Measurements from ENCODE around the gene NAPG.
"Not testable (repeated sequence)": the region's sequence is repeated elsewhere in the genome, so short reads cannot be mapped to it uniquely, and the experiment has no call there.

The NAPG gene

DNA sequence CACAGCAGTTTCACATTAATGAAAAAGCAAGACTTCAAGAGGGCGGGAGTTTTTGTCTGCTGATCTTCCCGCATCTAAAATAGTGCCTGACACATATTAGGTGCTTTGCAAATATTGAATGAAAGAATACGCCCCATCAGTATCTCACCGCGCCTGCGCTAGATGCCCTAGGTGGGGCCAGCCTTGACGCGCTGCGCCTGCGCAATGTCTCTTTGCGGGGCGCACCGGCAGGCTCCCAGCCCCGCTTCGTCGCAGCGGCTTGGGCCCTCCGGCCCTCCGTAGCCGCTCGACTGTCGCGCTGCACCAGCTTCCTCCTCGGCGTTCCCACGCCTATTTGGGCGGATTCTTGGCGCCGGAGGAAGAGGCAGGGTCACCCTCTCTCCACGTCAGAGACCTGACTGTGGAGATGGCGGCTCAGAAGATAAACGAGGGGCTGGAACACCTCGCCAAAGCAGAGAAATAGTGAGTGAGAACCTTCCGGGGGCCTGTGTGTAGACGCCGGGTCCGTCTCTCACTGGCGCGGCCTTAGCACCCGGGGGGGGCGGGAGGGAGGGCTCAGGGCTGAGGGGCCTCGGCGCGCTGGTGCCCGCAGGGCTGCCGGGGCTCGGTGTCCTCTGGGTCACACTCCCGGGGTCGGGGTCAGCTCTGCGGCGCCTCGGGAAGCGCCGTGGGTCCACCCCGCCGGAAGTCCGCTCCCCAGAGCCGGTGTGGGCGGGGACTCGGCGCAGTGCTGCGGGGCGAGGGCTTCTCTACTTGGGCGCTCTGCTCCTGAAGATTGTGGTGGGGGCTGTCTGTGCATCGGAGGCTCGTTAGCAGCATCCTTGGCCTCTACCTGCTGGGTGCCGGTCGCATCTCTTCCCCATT is at the start of gene NAPG:
Gene NAPG, plus strand, starts transcription at position 331 of the 864 bp plus-strand sequence. Its CDS starts 76 bp downstream, at position 407.
- peak; percentile 91 for DNase-seq

DNA sequence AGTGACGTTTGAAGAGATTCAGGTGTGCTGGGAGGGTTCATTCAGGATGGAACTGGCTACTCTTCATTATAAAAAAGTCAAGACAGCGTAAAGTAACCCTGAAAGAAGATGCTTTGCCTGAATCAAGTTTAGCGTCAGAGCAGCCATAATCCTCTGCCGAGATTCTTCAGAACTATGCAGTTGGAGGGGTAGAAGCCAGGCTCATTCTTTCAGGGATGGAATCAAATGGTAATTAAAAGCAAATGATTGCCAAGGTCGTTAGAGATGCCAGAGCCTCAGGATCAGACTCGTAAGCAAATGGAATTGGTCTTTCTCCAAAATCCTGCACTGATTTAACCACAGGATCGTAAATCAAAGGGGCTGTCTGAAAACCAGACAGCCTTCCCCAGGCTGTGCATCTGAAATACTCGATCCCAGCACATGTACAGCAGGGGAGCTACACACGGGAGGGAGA is 49.5 kb upstream of the NAPG start:
- no peak for DNase-seq

DNA sequence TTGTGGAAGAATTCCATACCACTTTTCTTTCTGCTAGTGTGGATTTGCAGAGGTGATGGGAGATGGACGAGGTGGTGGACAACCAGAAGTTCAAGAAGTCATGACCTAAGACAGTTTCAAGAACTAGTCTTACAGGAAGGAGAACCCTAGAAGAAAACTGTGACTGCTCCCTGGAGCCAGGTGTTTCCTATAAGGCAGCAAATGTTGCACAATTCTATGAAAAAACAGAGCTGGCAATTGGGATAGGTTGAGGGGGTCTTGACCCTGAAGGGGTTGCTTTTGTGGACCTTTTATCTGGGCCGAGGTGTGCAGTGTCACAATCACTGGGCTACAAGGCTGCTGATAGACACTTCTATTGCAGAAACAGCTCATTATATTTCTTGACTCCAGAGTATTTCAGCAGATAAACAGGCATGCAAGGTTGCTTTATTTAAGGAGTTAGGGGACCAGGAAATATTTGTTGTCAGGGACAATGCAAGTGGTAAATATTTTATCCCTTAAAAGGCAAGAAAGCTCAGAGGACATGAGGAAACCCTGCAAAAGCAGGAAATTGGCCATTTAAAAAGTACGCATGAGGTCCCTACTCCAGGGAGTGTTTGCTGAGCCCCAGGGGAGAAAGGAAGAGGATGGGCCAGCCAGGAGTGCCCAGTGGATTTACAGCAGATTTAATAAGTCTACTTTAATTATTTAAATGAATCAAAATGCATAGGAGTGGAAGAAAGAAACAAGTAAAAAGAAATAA is 48.5 kb upstream of the NAPG start:
- DNase-seq: no peak

DNA sequence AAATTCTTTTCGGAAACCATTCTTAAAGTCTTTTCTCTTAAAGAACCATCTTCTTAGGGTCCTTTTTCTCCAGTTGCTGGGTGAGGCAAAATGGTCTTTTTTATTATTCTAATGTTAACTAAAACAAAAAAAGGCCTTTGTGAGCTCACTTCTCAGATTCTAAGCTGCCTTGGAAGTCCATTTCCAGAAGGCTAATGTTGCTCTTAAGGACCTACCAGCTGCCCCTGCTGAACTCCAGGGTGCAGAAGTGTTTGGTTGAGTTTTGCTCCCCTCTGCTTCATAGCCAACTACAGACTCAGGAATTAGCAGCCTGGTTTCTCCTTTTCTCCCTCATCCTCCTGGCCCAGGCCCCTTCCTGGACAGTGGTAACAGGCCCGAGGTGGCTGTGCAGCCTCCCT is 48.0 kb upstream of the NAPG start:
- DNase-seq: no peak

DNA sequence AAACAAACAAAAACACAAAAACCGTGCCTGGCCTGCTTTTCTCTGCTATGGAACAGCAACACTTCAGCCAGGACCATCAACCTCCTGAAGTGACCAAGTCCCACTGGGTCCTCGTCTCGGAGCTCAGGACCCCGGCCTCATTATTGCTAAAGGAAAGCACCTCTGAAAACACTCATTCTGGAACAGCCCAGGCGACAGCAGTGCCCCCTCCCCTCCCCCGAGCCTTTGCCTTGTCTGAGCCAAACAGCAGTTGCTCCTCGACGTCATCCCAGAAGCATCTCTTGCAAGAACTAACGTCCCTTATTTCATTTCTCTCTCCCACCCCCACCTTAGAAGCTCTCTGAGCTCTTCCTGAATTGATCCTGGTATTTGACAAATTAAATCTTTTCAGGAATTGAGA is 44.0 kb upstream of the NAPG start:
- no peak for DNase-seq

DNA sequence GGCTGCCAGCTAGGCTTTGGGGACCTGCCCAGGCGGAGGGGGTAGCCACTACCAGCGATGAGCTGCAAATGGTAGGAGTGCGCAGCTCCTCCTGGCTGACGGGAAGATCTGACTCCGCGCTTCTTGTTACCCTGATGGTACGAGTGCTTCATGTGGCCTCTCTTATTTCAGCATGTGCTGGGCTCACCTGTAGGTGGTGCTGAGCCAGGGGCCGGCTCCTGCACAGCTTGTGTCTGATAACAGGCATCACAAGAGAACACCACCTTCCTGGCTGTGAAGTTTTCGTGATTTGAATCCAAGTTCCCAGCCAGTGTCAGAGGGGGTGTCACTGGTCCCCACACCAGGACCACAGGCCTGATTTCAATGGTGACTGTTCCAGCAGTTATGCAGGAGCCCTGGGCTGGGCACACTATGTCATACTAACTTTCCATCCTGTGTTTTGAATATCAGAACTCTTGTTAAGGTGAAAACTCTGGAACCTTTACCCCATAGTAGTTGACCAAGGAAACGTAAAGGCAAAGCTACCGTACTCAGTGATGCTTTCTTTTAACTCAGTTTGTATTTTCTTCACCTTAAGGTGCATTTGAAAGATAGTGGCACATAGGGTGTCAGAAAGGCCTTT is 43.4 kb upstream of the NAPG start:
- no peak for DNase-seq

DNA sequence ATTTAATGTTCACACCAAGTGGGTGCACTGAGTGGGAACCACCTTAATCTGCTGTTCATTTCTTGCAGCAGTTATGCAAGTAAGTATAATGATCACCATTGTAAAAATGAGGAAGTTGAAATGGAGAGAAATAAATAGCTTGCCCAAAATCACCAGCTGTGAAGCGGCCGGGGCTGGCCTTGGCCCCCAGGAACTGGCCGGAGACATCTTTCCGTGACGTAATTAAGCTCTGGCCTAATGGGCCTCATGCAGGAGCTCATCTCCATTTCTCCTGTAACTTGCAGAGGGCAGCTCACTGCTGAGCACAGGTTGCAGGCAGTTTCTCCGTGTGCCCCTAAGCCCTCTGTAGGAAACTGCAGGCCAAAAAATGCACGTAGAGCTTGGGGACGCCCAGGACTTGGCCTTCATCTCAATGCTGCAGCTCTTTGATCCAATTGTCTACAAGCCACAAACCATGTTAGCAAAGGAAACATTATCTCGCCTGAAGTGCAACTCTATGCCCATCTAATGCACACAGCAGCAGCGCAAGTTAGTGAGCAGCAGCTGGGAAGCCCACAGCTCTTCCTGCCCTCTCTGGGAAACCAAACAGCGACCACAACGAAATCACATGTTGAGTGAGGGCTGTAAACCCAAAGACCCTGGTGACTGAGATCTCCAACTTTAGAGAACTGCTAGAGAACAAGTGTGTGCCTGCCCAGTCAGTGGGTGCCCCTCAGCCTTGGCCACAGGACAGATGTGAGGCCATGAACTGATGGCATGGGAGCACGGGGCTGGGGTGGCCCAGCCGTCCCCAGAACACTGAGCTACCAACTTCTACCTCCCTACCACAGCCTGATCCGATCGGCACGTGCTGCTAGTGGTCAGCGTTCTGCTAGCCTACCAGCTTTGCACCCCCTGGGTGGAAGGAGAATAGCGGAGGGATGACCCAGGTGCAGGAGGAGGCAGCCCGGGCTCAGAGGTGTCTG is 42.6 kb upstream of the NAPG start:
- no peak for DNase-seq

DNA sequence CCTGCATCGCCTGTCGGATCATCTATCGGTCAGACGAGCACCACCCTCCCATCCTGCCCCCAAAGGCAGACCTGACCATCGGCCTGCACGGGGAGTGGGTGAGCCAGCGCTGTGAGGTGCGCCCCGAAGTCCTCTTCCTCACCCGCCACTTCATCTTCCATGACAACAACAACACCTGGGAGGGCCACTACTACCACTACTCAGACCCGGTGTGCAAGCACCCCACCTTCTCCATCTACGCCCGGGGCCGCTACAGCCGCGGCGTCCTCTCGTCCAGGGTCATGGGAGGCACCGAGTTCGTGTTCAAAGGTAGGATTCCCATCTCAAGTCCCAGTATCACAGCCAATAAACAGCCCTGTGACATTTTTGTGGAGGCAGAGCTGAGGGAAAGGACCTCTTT is 40.4 kb upstream of the NAPG start:
- no peak for DNase-seq

DNA sequence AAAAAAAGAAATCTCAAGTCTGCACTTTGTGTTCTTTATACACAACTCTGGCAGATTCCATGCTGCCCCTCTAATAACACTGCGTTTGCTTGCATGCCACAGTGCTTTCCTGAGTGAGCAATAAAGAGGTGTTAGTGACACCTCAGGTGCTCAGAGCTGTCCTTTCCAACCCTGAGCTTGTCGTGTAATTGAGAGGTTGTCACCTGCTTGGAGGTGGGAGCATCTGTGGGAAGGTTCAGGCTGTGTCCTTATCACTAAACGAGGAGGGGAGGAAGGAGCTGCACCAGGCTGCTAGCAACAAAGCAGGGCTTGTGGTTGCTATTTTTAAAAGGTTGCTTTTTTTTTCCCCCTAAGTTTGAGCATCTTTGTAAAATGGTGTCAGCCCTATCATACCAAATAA is 39.5 kb upstream of the NAPG start:
- no peak for DNase-seq

DNA sequence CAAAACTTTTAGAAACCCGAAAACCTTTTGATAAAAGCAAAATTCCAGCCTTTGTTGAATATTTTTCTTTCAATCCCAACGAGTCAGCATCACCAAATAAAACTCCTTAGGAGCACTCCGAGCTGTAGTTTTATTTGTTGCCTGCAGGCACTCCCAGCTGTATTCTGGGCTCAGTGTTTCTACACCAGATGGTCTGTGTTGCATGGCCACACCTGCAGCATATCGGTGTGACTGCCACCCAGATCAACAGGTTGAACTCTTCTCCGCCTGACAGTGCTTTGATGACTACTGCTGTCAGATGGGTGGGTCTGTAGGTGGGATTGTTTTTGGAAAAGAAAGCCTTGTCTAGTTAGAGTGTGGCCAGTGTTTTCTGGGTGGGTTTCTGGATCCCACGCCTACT is 38.7 kb upstream of the NAPG start:
- no peak for DNase-seq

DNA sequence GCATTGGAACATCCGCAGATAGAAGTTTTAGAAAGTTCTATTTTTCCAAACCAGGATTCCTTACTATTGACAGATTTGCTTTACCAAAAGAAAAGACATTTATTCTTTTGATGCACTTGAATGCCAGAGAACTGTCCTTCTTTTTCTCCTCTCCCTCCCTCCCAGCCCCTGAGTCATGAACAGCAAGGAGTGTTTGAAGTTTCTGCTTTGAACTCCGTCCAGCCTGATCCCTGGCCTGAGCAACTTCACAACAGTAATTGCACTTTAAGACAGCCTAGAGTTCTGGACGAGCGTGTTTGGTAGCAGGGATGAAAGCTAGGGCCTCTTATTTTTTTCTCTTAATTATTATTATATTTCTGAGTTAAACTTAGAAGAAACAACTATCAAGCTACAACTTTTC is 37.8 kb upstream of the NAPG start:
- no peak for DNase-seq

DNA sequence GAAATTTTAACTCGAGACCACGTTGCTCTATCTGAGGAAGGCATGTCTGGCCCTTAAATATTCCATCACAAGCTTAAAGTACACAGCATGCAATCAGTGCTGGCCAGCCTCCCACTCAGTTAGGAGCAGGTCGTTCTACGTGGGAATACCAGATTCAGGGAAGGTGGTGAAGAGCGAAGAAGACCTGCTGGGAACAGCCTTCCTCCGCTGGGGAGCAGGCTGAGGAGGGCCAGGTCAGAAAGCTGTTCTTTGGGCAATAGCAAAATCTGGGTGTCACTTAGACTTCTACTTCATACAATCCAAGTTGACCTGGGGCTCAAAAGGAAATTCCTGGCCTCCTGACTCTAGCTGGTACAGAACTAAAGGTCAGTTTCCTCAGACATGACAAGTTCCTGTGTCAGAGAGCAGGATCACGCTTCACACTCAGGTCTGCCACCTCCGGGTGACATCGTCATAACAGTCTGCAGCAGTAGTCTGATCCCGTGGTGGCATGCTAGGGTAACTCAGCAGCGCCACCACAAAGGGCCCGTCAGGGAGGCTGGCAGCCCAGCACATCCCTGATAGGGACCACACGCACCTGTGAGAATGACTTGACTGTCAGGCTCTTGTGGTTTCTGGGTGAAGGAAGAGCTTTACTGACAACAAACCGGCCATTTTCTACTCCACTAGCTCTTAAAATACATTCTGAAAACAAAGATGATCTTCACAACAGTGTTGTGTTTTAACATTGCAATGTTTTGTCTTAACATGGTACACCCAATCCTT is 35.2 kb upstream of the NAPG start:
- no peak for DNase-seq

DNA sequence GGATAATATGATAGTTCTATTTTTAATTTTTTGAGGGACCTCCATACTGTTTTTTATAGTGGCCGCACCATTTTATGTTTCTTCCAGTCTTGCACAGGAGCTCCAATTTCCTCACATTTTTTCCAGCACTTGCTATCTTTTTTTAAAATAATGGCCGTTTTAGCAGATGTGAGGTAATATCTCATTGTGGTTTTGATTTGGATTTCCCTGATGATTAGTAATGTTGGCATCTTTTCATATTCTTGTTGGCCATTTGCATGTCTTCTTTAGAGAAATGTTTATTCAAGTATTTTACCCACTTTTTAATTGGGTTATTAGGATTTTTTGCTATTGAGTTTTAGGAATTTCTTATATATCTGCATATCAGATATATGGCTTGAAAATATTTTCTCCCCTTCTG is 29.9 kb upstream of the NAPG start:
- no peak for DNase-seq

DNA sequence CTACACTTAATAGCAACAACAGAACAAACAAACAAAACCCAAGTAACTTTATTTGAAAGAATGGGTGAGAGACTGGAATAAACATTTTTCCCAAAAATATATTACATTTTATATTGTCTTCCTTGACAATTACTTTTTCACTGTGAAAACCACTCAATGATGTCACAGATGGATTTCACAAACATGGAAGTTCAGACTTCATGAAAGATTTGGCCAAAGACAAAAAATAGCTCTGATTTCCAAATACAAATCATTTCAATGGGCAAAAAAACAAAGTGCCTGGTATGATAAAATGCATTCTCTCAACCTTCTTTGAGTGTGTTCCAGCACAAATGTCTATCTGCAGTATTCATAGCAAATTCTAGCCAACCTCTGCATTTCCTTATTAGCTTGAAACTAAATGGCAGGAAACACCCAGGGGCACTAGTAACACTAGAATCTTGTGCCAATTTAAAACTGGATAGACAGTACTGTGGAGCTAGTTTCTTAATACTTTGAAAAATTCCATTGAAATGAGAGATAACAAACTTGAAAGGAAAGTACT is 28.5 kb upstream of the NAPG start:
- no peak for DNase-seq

DNA sequence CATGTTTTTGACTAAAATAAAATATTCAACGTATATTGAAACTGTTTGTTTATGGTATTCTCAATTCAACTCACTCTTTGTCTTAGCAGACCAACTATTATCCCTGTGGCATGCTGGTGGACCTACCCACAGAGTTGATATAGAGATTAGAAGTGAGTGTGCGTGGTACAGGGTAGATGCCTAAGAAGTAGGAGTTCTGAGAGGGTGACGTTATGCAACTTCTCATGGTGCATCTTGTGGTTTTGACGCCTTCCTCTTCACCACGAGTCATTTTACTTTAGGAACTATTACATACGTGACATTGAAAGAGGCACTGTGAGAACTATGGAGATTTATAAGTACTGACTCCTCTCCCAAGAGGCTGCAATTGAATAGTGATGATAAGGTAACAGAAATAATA is 26.6 kb upstream of the NAPG start:
- no peak for DNase-seq

DNA sequence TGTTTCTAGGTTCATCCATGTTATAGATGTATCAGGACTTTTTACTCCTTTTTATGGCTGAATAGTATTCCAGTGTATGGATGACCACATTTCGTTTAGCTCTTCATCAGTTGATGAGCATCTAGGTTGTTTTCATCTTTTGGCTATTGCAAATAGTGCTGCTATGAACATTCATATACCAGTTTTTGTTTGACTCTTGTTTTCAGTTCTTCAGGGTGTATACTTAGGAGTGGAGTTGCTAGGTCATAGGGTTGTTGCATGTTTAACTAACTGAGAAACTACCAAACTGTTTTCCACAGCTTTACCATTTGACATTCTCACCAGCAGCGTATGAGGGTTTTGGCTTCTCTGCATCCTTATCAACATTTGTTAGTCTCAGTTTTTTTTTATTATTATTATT is 25.8 kb upstream of the NAPG start:
- DNase-seq: no peak

DNA sequence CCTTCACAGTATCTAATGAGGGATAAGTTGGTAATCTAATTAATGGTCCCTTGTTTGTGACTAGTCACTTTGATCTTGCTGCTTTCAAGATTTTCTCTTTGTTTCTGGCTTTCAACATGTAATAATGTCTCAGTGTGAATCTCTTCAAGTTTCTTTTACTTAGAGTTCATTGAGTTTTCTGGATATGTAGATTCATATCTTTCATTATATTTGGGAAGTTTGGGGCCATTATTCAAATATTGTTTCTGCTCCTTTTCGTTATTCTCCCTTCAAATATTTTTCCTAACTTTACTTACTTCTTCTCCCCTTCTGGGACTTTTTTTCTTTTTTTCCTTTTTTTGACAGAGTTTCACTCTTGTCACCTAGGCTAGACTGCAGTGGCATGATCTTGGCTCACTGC is 21.1 kb upstream of the NAPG start:
- no peak for DNase-seq

DNA sequence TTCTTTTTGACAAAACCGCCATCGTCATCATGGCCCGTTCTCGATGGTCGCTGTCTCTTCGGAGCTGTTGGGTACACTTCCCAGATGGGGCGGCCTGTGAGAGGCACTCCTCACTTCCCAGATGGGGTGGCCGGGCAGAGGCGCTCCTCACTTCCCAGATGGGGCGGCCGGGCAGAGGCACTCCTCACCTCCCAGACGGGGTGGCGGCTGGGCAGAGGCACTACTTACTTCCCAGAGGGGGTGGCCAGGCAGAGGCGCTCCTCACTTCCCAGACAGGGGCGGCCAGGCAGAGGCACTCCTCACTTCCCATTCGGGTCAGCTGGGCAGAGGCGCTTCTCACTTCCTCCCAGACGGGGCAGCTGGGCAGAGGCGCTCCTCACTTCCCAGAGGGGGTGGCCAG is 19.9 kb upstream of the NAPG start:
- not testable (repeated sequence) for DNase-seq

DNA sequence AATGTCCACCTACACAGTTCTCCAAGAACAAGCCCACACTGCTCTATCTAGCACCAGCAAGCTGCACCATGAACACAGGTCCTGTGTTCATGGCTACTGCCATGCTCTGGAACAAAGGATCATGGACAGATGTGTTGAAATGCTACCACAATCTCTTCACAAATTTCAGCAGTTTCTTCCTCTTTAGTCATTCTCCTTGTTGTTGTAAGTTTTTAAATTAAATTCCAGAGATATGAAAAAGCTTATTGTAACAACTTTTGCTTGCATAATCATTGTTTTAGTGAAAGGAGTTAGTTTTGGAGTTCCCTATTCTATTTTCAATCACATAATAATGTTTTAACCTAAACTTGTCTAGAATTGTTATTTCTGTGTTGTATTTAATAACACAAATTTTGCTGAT is 17.2 kb upstream of the NAPG start:
- DNase-seq: no peak

DNA sequence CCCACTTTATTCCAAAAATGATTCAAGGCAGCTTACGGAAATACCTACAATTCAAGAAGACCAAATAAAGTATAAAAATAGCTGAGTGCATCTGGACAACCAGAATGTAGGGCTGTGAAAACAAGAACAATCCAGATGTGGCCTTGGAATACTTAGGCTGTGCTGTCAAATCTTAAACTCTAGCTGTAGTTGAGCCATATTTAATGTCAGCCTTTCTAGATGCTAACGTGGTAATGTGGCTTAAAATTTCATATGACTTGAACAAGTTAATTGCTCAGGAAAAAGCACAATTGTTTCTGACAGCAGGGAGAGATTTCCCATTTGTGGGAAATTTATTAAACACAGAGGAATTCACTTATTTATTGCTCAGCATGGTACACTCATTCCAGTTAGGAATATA is 14.6 kb upstream of the NAPG start:
- no peak for DNase-seq

DNA sequence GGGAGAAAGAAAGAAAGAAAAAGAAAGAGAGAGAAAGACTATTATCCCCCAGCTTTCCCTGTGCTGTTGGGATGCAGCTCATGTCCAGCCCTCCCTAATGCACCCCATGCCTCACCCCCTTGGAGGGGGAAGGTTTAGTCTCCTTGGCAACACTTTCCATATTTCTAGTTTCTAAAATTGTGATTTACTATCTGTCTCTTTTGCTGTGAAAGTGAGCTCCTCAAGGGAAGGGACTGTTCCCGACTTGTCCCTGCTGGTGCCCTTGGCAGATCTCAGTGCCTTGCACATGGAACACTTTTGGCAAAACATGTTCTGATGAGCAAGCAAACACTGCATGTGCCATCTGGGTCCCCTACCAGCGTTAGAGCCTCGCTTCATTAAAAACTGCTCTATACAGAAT is 11.7 kb upstream of the NAPG start:
- no peak for DNase-seq

DNA sequence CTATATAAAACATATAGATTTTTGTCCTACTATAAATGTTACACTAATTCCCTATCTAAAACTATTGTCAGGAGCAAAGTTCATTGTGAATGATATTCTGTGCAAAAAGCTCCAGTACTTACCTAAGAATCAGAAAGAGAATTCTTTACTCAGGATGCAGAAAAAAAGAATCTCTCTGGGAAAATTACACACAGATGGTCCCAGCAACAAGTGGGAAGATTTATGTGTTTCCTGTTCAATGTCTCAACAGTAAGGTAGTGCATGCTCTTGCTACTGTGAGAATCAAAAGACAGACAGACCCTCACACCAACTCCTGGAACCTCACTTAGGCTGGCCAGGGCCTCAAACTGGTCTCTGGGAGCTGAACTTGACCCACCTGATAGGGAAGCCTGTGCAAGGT is 11.2 kb upstream of the NAPG start:
- DNase-seq: no peak
